Duodenal mucosa (tissue), 2 donors: ENCODE measurements around the gene DNASE1L3.

Experiments used
- H3K27ac ChIP-seq: one replicate; pipeline ENCODE4 v1.7.0; 2013; ENCODE audit warnings: low read depth, low read length
- H3K27me3 ChIP-seq, 2 donors: one replicate each; pipeline ENCODE4 v1.7.0; 2013; ENCODE audit warnings: low read length in 2 of 2, control low read depth in 1 of 2; ENCODE audit not compliant: insufficient read depth in 2 of 2, control insufficient read depth in 1 of 2
- H3K36me3 ChIP-seq, 2 donors: one replicate each; pipeline ENCODE4 v1.7.0; 2013; ENCODE audit warnings: low read length in 2 of 2, control low read depth in 1 of 2; ENCODE audit not compliant: insufficient read depth in 2 of 2, control insufficient read depth in 1 of 2
- H3K4me1 ChIP-seq, 2 donors: one replicate each; pipeline ENCODE4 v1.7.0; 2013; ENCODE audit warnings: low read length in 2 of 2, control low read depth in 1 of 2; ENCODE audit not compliant: insufficient read depth in 2 of 2, control insufficient read depth in 1 of 2
- H3K4me3 ChIP-seq, 2 donors: one replicate each; pipeline ENCODE4 v1.7.0; 2013; ENCODE audit warnings: low read length in 2 of 2, low read depth in 1 of 2
- H3K9ac ChIP-seq, 2 donors: one replicate each; pipeline ENCODE4 v1.7.0; 2013; ENCODE audit warnings: low read length in 2 of 2, low read depth in 1 of 2
- H3K9me3 ChIP-seq, 2 donors: one replicate each; pipeline ENCODE4 v1.7.0; 2013; ENCODE audit warnings: low read length in 2 of 2, control low read depth in 1 of 2; ENCODE audit not compliant: control insufficient read depth in 1 of 2

DNASE1L3 gene, protein sequence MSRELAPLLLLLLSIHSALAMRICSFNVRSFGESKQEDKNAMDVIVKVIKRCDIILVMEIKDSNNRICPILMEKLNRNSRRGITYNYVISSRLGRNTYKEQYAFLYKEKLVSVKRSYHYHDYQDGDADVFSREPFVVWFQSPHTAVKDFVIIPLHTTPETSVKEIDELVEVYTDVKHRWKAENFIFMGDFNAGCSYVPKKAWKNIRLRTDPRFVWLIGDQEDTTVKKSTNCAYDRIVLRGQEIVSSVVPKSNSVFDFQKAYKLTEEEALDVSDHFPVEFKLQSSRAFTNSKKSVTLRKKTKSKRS

DNA sequence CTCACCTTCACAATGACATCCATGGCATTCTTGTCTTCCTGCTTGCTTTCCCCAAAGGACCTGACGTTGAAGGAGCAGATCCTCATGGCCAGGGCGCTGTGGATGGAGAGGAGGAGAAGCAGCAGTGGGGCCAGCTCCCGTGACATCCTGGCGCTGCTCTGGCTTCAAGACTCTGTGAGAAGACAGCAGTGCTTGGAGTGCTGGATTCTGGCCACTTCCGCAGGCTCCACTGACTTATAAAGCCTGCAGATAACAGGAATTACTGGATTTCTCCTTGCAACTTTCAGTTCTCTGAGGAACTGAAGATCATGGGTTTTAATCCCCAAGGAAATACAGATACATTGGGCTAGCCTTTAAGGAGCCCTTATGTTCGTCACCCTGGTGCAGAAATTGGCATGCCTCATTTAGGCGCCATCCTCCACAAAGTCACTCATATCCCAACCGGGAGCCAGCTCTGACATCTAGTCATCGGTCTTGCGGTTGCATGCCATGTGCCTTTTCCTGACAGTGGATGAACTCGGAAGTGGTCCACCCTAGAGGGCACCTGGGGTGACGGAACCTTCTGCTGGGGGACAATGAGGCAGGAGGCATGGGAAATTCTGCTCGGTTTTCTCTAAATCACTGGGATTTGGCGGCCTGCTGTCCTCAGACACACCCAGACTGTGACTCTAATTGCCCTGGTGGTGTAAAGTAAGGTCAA lies at the start of gene DNASE1L3:
TSS of gene DNASE1L3 (minus strand) at position 212 of the 700 bp plus-strand sequence. CDS start at position 146, 66 bp downstream.
- Histone ChIP-seq H3K9me3 (no peaks in the 10 kb centered on the region), H3K9ac (no peak within 1 kb of the TSS), H3K4me1 (peaks cover 9 to 11% of the 10 kb centered on the region in 2 donors), H3K36me3 (no peaks in the 10 kb centered on the region), H3K27me3 (no peaks in the 10 kb centered on the region), H3K27ac (no peak within 1 kb of the TSS), H3K4me3 (peak within 1 kb of the TSS in 1 of 2 donors; percentile 4)

DNA sequence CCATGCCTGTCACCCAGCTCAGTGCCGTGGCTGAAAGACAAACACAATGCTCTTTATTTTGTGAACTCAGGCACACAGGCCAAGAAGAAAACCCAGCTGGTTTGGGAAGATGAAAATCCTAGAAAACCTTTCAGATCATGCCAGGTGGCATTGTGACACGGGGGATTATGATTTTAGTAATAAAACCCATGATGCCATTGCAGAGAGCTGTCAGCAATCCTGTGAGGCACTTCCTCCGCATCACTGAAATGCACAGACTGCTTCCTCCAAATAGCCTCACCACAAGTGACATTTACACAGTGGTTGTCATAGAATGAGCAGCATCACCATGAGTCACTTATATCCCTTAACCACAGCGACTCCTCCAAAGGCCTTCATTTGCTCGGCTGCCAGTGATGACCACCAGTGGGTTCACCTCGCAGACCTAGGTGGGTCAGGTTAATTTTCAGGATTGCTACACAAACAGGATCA lies 49.5 kb upstream of the DNASE1L3 start:
- H3K27ac ChIP-seq: no peak overlapping the region
- peaks cover 14 to 28% of the 10 kb centered on the region in 2 donors for H3K36me3 ChIP-seq
- H3K9me3 ChIP-seq: no peaks in the 10 kb centered on the region
- H3K27me3 ChIP-seq: no peaks in the 10 kb centered on the region
- no peak overlapping the region for H3K4me3 ChIP-seq
- no peaks in the 10 kb centered on the region for H3K4me1 ChIP-seq
- no peak overlapping the region for H3K9ac ChIP-seq

DNA sequence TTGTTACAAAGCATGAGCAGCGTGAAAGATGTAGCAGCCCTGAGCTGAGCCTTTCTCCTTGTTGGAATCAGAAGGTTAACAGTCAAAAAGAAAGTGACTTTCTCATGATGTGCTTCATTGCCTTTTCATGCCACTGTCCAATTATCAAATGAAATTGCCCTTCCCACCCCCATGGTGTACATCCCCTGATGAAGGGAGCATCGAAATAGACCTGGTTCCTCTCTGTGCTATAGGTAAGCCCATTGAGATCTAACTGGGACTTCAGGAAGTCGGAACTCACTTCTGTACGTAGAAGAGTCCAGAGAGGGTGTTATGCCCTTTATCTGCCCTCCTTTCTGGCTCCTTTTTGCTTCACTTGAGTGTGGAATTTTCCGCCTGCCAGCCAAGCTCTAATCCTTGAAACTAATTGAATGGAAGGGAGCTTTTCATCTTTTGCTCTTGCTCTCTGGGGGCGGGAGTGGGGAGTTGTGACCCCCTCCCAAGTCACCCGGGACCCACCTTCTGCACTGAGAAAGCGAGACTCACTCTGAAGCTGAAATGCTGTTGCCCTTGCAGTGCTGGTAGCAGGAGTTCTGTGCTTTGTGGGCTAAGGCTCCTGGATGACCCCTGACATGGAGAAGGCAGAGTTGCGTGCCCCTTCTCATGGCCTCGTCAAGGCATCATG lies 47.8 kb upstream of the DNASE1L3 start:
- H3K27me3 ChIP-seq: no peaks in the 10 kb centered on the region
- H3K27ac ChIP-seq: no peak overlapping the region
- H3K9ac ChIP-seq: no peak overlapping the region
- H3K36me3 ChIP-seq: peaks cover 14 to 28% of the 10 kb centered on the region in 2 donors
- no peaks in the 10 kb centered on the region for H3K9me3 ChIP-seq
- no peak overlapping the region for H3K4me3 ChIP-seq
- no peaks in the 10 kb centered on the region for H3K4me1 ChIP-seq

DNA sequence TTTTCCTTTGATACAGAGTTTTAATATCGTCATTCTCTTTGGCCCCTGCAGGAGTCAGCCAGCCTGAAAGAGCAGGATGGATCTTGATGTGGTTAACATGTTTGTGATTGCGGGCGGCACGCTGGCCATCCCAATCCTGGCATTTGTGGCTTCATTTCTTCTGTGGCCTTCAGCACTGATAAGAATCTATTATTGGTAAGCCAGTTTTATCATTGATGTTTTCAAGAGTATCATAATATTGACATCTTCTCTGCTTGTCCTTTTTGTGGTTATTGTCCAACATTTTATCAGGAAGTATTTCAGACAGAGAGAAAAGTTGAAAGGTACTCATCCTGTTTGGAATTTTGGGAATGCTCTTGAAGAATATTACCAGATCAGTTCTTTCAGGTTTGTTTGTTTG lies 45.7 kb upstream of the DNASE1L3 start:
- Histone ChIP-seq H3K36me3 (peaks cover 14 to 37% of the 10 kb centered on the region in 2 donors), H3K9me3 (no peaks in the 10 kb centered on the region), H3K27ac (no peak overlapping the region)

DNA sequence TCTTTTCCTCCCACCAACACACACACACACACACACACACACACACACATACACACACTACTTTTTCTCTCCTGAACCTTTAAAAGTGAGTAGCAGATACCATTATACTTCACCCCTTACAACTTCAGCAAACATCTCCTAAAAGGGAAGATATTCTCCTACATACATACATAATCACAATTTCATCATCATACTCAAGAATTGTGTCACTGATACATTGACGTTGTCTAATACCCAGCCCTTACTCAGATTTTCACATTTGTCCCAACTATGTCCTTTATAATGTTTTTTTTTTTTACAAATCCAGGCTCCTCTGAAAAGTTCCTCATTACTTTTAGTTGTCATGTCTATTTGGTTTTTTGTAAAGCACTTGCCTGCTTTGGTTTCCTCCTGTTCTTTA lies 45.3 kb upstream of the DNASE1L3 start:
- Histone ChIP-seq H3K27me3 (no peaks in the 10 kb centered on the region), H3K36me3 (peaks cover 14 to 38% of the 10 kb centered on the region in 2 donors), H3K9ac (no peak overlapping the region), H3K4me3 (no peak overlapping the region), H3K27ac (no peak overlapping the region), H3K9me3 (no peaks in the 10 kb centered on the region), H3K4me1 (peaks cover 0 to 3% of the 10 kb centered on the region in 2 donors)

More for the DNA sequence above, 45.7 kb upstream of the DNASE1L3 start:
- no peak overlapping the region for H3K4me3 ChIP-seq
- peaks cover 0 to 3% of the 10 kb centered on the region in 2 donors for H3K4me1 ChIP-seq
- H3K9ac ChIP-seq: no peak overlapping the region
- H3K27me3 ChIP-seq: no peaks in the 10 kb centered on the region

DNA sequence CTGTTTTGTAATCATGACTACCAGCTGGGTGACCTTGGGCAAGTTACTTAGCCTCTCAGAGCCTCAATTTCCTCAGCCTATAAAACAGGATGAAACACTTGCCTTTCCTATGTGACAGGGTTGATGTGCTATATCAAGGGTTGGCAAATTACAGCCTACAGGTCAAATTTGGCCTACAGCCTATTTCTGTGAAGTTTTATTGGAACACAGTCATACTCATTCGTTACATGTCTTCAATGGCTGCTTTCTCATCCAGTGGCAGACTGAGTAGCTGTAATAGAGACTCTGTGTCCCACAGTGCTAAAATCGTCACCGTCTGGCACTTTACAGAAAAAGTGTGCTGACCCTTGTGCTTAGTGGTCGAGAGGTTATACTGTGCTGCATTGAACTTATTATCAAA lies 43.4 kb upstream of the DNASE1L3 start:
- Histone ChIP-seq H3K9ac (no peak overlapping the region), H3K4me3 (no peak overlapping the region), H3K4me1 (peaks cover 11 to 15% of the 10 kb centered on the region in 2 donors), H3K9me3 (no peaks in the 10 kb centered on the region), H3K27ac (no peak overlapping the region), H3K27me3 (no peaks in the 10 kb centered on the region), H3K36me3 (peaks cover 9 to 26% of the 10 kb centered on the region in 2 donors)

DNA sequence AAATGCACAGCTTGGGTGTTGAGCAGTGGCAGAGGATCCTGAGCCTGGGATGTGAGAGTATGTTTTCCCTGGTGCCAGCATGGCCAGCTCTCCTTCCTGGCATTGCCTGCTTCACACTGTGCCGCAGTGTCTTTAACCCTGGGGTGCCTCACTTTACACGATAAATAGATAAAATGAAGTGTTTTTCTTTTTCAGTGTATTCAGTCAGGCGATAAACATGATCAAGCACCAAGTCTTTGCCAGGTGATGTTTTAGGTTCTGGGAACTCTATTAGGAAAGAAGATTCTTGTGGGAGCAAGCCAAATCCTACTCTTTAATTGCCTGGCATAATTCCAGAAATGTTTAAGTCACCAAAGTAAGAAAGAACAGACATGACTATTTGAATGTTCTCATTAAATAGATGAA lies 40.9 kb upstream of the DNASE1L3 start:
- Histone ChIP-seq H3K9me3 (no peaks in the 10 kb centered on the region), H3K27ac (no peak overlapping the region), H3K4me3 (no peak overlapping the region), H3K36me3 (peaks cover 0 to 9% of the 10 kb centered on the region in 2 donors), H3K4me1 (peaks cover 11 to 23% of the 10 kb centered on the region in 2 donors), H3K9ac (no peak overlapping the region), H3K27me3 (no peaks in the 10 kb centered on the region)

DNA sequence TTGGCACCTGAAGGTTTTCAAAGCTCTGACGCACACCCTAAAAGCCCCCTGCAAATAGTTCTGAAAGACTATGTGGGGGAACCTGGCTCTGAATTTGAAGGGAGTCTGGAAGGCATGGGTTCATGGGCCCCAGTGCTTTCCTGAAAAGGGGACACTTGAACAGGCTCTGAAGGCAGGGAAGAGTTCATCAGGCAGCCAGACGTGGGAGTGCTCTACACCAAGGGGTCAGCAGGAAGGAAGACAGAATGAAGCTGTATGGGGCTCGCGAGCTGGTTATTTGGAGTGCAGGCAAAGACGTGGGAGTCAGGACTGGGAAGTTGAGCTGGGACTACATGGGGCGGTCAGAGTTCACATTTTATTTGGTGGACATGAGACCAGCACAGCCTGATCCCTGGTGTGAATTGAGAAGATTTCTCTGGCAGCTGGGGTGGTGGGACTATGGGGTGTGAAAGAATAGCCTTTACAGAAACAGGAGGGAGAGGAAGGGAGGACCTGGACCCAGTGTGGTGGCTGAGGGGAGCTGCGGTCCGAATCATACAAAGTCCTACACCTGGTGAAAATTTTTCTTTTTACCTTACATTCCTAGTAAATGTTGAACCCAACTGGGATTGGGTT lies 39.4 kb upstream of the DNASE1L3 start:
- Histone ChIP-seq H3K27me3 (no peaks in the 10 kb centered on the region), H3K4me1 (peaks cover 11 to 31% of the 10 kb centered on the region in 2 donors), H3K27ac (peak overlapping the region; percentile 54), H3K4me3 (peak overlapping the region; percentile 66 to 69), H3K9ac (peak overlapping the region; percentile 44 to 50), H3K9me3 (no peaks in the 10 kb centered on the region), H3K36me3 (peaks cover 0 to 9% of the 10 kb centered on the region in 2 donors)

DNA sequence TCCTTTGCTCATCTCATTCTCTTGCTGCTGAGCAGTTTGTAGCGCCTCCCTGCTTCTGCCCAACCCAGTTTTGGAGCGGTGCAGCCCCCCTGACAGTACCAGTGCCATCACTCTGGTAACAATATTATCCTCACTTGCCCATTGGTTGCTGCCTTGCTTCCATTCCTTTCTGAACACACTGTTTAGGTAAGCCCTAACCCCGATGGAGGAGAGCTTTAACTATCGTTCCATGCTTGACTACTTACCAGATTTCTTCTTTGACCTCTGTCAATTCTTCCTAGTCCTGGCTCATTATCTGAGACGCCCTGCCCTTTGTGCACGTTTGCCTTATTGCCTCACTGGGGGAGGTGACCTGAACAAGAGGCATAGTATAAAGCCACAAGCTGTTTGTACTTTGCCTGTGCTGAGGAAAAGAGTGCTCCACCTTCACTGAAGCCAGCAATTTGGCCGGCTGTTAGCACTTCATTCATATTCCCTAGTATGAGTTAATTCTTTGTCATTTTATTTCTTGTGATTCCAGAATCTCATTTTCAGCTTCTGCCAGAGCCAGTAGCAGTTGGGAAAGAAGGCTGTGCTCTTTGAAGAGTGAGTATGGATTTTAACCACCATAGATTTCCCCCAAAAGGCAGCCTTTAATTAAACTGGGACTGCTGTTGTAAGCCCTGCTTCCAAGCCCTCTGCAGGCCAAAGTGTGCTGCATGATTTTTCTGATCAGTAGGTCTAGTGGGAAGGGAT lies 38.8 kb upstream of the DNASE1L3 start:
- Histone ChIP-seq H3K4me3 (peak overlapping the region; percentile 66 to 69), H3K36me3 (peaks cover 0 to 9% of the 10 kb centered on the region in 2 donors), H3K9me3 (no peaks in the 10 kb centered on the region), H3K27ac (peak overlapping the region; percentile 54), H3K27me3 (no peaks in the 10 kb centered on the region), H3K4me1 (peaks cover 11 to 31% of the 10 kb centered on the region in 2 donors), H3K9ac (peak overlapping the region; percentile 44 to 50)
